BJ (cell line): ENCODE results near the gene SLC2A8. TPM values are rescaled to one million over a fixed set of nuclear protein-coding genes. Genes with fewer than 3 reads are reported as not detected.

Source experiments
- CTCF ChIA-PET: fragments of 350-600 bp; formaldehyde crosslinking; extraction: SDS; loops from one replicate; lab custom pipeline; 2021; ENCODE audit warnings: antibody characterized with exemption, inconsistent platforms; lab: Yijun Ruan, JAX
- POLR2A ChIA-PET: fragments of 300-600 bp; sonication (Branson Sonifier 250); formaldehyde crosslinking; extraction: SDS; loops from one replicate; lab custom pipeline; 2021; ENCODE audit warnings: antibody characterized with exemption; lab: Charles Lee
- DNase-seq: peaks from one replicate; pipeline ENCODE4 v3.0.0-alpha.2; 2011; ENCODE audit warnings: low read depth
- H3K27me3 ChIP-seq: 2 replicates; pipeline ENCODE4 v1.6.0; 2011; ENCODE audit warnings: low read length; ENCODE audit not compliant: control insufficient read depth, insufficient read depth
- H3K36me3 ChIP-seq: 2 replicates; pipeline ENCODE4 v1.5.1; 2011; ENCODE audit warnings: low read length; ENCODE audit not compliant: control insufficient read depth, insufficient read depth
- H3K4me3 ChIP-seq: 2 replicates; pipeline ENCODE4 v1.5.1; 2011; ENCODE audit warnings: low read depth, mild to moderate bottlenecking, control low read depth, low read length
- polyA plus RNA-seq: library from polyadenylated mRNA; depleted of rRNA; stranded (reverse); fragments of >200 nt; gene quantifications from 2 replicates; pipeline ENCODE4 v1.2.3, GENCODE V29; 2011
- TF ChIP-seq, protein P1 (sequence below): IDR thresholded peaks from 2 replicates; pipeline ENCODE4 v1.5.1; 2011; ENCODE audit warnings: low read depth, mild to moderate bottlenecking, control low read depth, inconsistent platforms, low read length, moderate library complexity; ENCODE audit not compliant: insufficient read depth

Gene SLC2A8
- polyA plus RNA-seq, 1 experiment = 16.7 TPM

GRCh38 chr9:127403507-127404192 is 6.7 kb downstream of the SLC2A8 start:
- H3K36me3 ChIP-seq = peaks cover 10% of the 10 kb centered on the region
- no peak overlapping the region for H3K4me3 ChIP-seq
- TF ChIP-seq, protein P1, sequence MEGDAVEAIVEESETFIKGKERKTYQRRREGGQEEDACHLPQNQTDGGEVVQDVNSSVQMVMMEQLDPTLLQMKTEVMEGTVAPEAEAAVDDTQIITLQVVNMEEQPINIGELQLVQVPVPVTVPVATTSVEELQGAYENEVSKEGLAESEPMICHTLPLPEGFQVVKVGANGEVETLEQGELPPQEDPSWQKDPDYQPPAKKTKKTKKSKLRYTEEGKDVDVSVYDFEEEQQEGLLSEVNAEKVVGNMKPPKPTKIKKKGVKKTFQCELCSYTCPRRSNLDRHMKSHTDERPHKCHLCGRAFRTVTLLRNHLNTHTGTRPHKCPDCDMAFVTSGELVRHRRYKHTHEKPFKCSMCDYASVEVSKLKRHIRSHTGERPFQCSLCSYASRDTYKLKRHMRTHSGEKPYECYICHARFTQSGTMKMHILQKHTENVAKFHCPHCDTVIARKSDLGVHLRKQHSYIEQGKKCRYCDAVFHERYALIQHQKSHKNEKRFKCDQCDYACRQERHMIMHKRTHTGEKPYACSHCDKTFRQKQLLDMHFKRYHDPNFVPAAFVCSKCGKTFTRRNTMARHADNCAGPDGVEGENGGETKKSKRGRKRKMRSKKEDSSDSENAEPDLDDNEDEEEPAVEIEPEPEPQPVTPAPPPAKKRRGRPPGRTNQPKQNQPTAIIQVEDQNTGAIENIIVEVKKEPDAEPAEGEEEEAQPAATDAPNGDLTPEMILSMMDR = no peak
- ChIA-PET POLR2A (no interaction called here), CTCF (interaction anchor here (1.0 kb wide), 1 partner anchor 11 kb away, joined by 5 read pairs; no protein-coding TSS in a partner anchor)
- no peak for DNase-seq
- H3K27me3 ChIP-seq = no peaks in the 10 kb centered on the region

DNA sequence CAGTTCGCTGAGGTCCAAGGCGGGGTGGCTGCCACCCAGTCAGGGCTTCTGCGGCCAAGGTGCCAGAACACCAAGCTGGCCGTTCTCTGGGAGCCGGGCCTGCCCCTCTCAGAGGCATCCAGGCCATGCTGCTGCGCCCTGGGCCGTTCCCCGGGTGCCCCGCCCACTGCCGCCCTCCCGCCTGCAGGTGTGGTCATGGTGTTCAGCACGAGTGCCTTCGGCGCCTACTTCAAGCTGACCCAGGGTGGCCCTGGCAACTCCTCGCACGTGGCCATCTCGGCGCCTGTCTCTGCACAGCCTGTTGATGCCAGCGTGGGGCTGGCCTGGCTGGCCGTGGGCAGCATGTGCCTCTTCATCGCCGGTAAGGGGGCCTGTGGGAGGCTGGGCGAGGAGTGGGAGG is 7.7 kb downstream of the SLC2A8 start:
- no peak for DNase-seq
- Histone ChIP-seq H3K36me3 (peaks cover 10% of the 10 kb centered on the region), H3K27me3 (no peaks in the 10 kb centered on the region), H3K4me3 (no peak overlapping the region)
- TF ChIP-seq, protein P1 = no peak
- ChIA-PET POLR2A (no interaction called here), CTCF (no interaction called here)

DNA sequence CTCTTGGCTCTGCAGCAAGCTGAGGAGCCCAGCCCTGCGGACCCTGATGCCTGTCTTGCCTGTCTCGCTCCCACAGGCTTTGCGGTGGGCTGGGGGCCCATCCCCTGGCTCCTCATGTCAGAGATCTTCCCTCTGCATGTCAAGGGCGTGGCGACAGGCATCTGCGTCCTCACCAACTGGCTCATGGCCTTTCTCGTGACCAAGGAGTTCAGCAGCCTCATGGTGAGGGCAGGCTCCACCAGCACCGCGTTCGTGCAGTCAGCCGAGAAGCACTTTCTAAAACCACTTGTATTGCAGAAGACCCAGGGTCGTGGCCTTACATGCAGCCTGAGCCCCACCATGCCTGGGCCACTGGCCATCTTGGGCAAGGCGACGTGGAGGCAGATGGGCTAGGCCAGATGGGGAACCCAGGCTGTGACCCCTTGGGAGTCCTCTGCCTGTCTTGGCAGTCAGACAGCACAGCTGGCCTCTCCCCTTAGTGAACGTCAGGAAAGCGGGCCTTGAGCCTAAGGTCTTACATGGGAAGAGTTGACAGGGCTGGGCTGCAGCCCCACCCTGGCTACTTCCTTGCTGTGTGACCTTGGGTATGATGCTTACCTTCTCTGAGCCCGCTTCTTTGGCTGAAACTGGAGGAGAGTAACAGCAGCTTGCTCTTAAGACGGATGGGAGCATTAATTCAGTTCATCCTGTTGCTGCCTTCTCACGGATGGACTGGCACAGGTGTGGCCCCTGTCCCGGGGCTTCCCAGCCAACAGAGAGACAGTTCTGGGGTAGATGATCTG is 8.6 kb downstream of the SLC2A8 start:
- no peak overlapping the region for H3K4me3 ChIP-seq
- H3K36me3 ChIP-seq = peaks cover 9% of the 10 kb centered on the region
- no peak for DNase-seq
- ChIA-PET CTCF (no interaction called here), POLR2A (no interaction called here)
- TF ChIP-seq, protein P1 = no peak
- no peaks in the 10 kb centered on the region for H3K27me3 ChIP-seq

- Histone ChIP-seq H3K4me3 (no peak overlapping the region), H3K27me3 (no peaks in the 10 kb centered on the region), H3K36me3 (peaks cover 9% of the 10 kb centered on the region)
- TF ChIP-seq, protein P1 = no peak
- DNase-seq = no peak
- CTCF ChIA-PET = interaction anchor here (1.0 to 1.1 kb wide), 2 partner anchors 10 to 208 kb away, joined by 3 read pairs; partner anchors contain the start of gene SLC2A8
- POLR2A ChIA-PET = no interaction called here
Measured at GRCh38 chr9:127406799-127407491, 10.0 kb downstream of the SLC2A8 start.

DNA sequence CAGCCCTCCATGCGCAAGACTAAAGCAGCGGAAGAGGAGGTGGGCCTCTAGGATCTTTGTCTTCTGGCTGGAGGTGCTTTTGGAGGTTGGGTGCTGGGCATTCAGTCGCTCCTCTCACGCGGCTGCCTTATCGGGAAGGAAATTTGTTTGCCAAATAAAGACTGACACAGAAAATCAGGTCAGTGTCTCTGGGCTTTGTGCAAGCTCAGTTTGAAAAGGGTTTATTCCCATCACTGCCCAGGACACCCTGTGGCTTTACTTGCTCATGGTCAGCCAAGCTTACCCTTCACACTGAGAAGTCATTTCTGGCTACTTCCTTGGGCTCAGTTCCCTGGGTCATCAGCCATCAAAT is 10.5 kb downstream of the SLC2A8 start:
- no peak overlapping the region for H3K4me3 ChIP-seq
- no peak for DNase-seq
- ChIA-PET POLR2A (no interaction called here), CTCF (interaction anchor here (0.8 to 1.1 kb wide), 3 partner anchors 10 to 209 kb away, joined by 3 read pairs; partner anchors contain the start of gene SLC2A8)
- TF ChIP-seq, protein P1 = no peak
- H3K36me3 ChIP-seq = peaks cover 9% of the 10 kb centered on the region
- H3K27me3 ChIP-seq = no peaks in the 10 kb centered on the region
